ENCODE data around the gene CRK.
"Not testable (repeated sequence)": the region's sequence is repeated elsewhere in the genome, so short reads cannot be mapped to it uniquely, and the experiment has no call there.

GRCh38 chr17:1450261-1450660, 5.8 kb downstream of the CRK start:
- not testable (repeated sequence) for TF ChIP-seq CTCF (IDR thresholded peaks at IDR 0.05; ENCODE audit: insufficient read depth, low read depth, low read length); EZH2 (IDR thresholded peaks at IDR 0.05; ENCODE audit: insufficient read depth, low read length)

Data from astrocyte (in vitro differentiated cells and primary cell).